PC-3 (cell line): ENCODE results near the gene NXPH2. TPM values are rescaled to one million over a fixed set of nuclear protein-coding genes. Genes with fewer than 3 reads are reported as not detected.

ENCODE experiments used
- ATAC-seq: fragments of 200-7000 bp; cut with Tn5 transposase; 2 replicates; pipeline ENCODE4 v1.9.1; 2020; ENCODE audit warnings: mild to moderate bottlenecking, moderate library complexity
- BruUV-seq: library from RNA; stranded (reverse); fragments of 400-500 nt; replicated peaks from 2 replicates; lab custom pipeline; 2021; lab: Mats Ljungman, UMichigan
- CTCF ChIA-PET: fragments of 300-600 bp; sonication (Branson Sonifier 250); formaldehyde crosslinking; loops from one replicate; lab custom pipeline; 2022; ENCODE audit warnings: antibody characterized with exemption; lab: Charles Lee
- POLR2A ChIA-PET: fragments of 300-600 bp; sonication (Branson Sonifier 250); formaldehyde crosslinking; loops from one replicate; lab custom pipeline; 2022; ENCODE audit warnings: antibody characterized with exemption; ENCODE audit not compliant: unreplicated experiment; lab: Charles Lee
- DNase-seq: peaks from one replicate; pipeline ENCODE4 v3.0.0-alpha.2; 2015
- H2AFZ ChIP-seq: fragments of 300-600 bp; sonication (generic); 2 replicates; pipeline ENCODE4 v1.6.0; 2016; ENCODE audit warnings: antibody characterized with exemption, low read length
- H3F3A ChIP-seq: fragments of 300-600 bp; sonication (generic); one replicate; pipeline ENCODE4 v1.6.0; 2017; ENCODE audit warnings: antibody characterized with exemption, low read length, control low read depth, mild to moderate bottlenecking; ENCODE audit not compliant: unreplicated experiment
- H3K27ac ChIP-seq: fragments of 300-600 bp; sonication (generic); 2 replicates; pipeline ENCODE4 v1.5.1; 2016; ENCODE audit warnings: mild to moderate bottlenecking, low read length
- H3K27me3 ChIP-seq: fragments of 300-600 bp; sonication (generic); 2 replicates; pipeline ENCODE4 v1.6.1; 2016; ENCODE audit warnings: low read length, mixed read lengths
- H3K36me3 ChIP-seq: fragments of 300-600 bp; sonication (generic); 2 replicates; pipeline ENCODE4 v1.6.1; 2016; ENCODE audit warnings: low read depth, mixed run types, low read length, mixed read lengths
- H3K4me1 ChIP-seq: fragments of 300-600 bp; sonication (generic); 2 replicates; pipeline ENCODE4 v1.5.1; 2016; ENCODE audit warnings: low read length; ENCODE audit not compliant: insufficient read depth
- H3K4me2 ChIP-seq: fragments of 300-600 bp; sonication (generic); 2 replicates; pipeline ENCODE4 v1.6.0; 2016; ENCODE audit warnings: low read length
- H3K4me3 ChIP-seq: fragments of 300-600 bp; sonication (generic); 2 replicates; pipeline ENCODE4 v1.5.1; 2016; ENCODE audit warnings: mild to moderate bottlenecking, low read length, mixed read lengths
- H3K79me2 ChIP-seq: fragments of 300-600 bp; sonication (generic); 2 replicates; pipeline ENCODE4 v1.6.1; 2017; ENCODE audit warnings: low read length, mixed read lengths
- H3K9ac ChIP-seq: fragments of 300-600 bp; sonication (generic); 2 replicates; pipeline ENCODE4 v1.6.0; 2016; ENCODE audit warnings: mild to moderate bottlenecking, low read length
- H3K9me2 ChIP-seq: fragments of 300-600 bp; sonication (generic); replicated peaks from 2 replicates; pipeline ENCODE4 v1.6.1; 2016; ENCODE audit warnings: mixed run types, low read length, mixed read lengths
- H3K9me3 ChIP-seq: fragments of 300-600 bp; sonication (generic); 2 replicates; pipeline ENCODE4 v1.6.1; 2016; ENCODE audit warnings: low read length, mixed read lengths
- H4K20me1 ChIP-seq: fragments of 300-600 bp; sonication (generic); 2 replicates; pipeline ENCODE4 v1.6.1; 2016; ENCODE audit warnings: low read length, mixed read lengths
- CTCF ChIP-seq: fragments of 300-600 bp; sonication (generic); conservative IDR thresholded peaks from 2 replicates; pipeline ENCODE4 v1.5.1; 2017; ENCODE audit warnings: antibody characterized with exemption, low read depth, mild to moderate bottlenecking, low read length
- EZH2 ChIP-seq: fragments of 300-600 bp; sonication (generic); IDR thresholded peaks from one replicate; pipeline ENCODE4 v1.6.1; 2017; ENCODE audit warnings: antibody characterized with exemption, mild to moderate bottlenecking, low read length; ENCODE audit not compliant: unreplicated experiment
- EZH2phosphoT487 ChIP-seq: fragments of 300-600 bp; sonication (generic); IDR thresholded peaks from 2 replicates; pipeline ENCODE4 v1.6.1; 2018; ENCODE audit warnings: mild to moderate bottlenecking, antibody characterized with exemption, low read length, borderline replicate concordance
- intact Hi-C: fragments of 100-400 bp; cut with micrococcal nuclease; formaldehyde crosslinking; loops from 2 replicates; pipeline ENCODE4 v1.9.0; 2023
- total RNA-seq: library from RNA; depleted of rRNA; stranded (reverse); fragments of >200 nt; gene quantifications from 2 replicates; pipeline ENCODE4 v1.2.3, GENCODE V29; 2014

NXPH2 gene
- total RNA-seq, 1 experiment from 2014 or later: not detected

GRCh38 chr2:138633049-138633448 is 147.1 kb downstream of the NXPH2 start:
- Histone ChIP-seq H3K9me3 (no peaks in the 10 kb centered on the region), H3F3A (no peaks in the 10 kb centered on the region), H3K27me3 (no peaks in the 10 kb centered on the region), H3K4me3 (no peak overlapping the region), H4K20me1 (no peaks in the 10 kb centered on the region), H3K79me2 (no peaks in the 10 kb centered on the region), H3K9me2 (no peaks in the 10 kb centered on the region), H2AFZ (no peak overlapping the region), H3K27ac (no peak overlapping the region), H3K4me2 (no peak overlapping the region), H3K36me3 (no peaks in the 10 kb centered on the region), H3K4me1 (no peaks in the 10 kb centered on the region), H3K9ac (no peak overlapping the region)
- intact Hi-C loops: no loop called here
- ChIA-PET POLR2A (no interaction called here), CTCF (no interaction called here)
- no peak for DNase-seq
- TF ChIP-seq EZH2 (no peak), EZH2phosphoT487 (no peak), CTCF (no peak)
- no TSS peak for BruUV-seq
- no peak for ATAC-seq

- Histone ChIP-seq H3K4me2 (no peak overlapping the region), H3K27ac (no peak overlapping the region), H3K27me3 (no peaks in the 10 kb centered on the region), H3K4me3 (no peak overlapping the region), H3K9ac (no peak overlapping the region), H3K4me1 (no peaks in the 10 kb centered on the region), H3K9me3 (no peaks in the 10 kb centered on the region), H4K20me1 (no peaks in the 10 kb centered on the region), H3K36me3 (no peaks in the 10 kb centered on the region), H3K79me2 (no peaks in the 10 kb centered on the region), H3K9me2 (no peaks in the 10 kb centered on the region), H3F3A (no peaks in the 10 kb centered on the region), H2AFZ (0 out of 2 replicates have a peak overlapping the region, but pooled peaks have one; percentile 21)
- ChIA-PET CTCF (no interaction called here), POLR2A (no interaction called here)
- no TSS peak for BruUV-seq
- ATAC-seq (no peak), DNase-seq (peak; percentile 10)
- intact Hi-C loops: no loop called here
- TF ChIP-seq CTCF (no peak), EZH2phosphoT487 (no peak)
Measured at GRCh38 chr2:138632066-138632620, 148.0 kb downstream of the NXPH2 start.

GRCh38 chr2:138630164-138630563 is 150.0 kb downstream of the NXPH2 start:
- Histone ChIP-seq H3K9me2 (no peaks in the 10 kb centered on the region), H3K9me3 (no peaks in the 10 kb centered on the region), H3K9ac (no peak overlapping the region), H4K20me1 (no peaks in the 10 kb centered on the region), H3K36me3 (no peaks in the 10 kb centered on the region), H3F3A (no peaks in the 10 kb centered on the region), H3K4me1 (no peaks in the 10 kb centered on the region), H3K4me2 (no peak overlapping the region), H3K4me3 (no peak overlapping the region), H3K79me2 (no peaks in the 10 kb centered on the region), H3K27ac (no peak overlapping the region), H3K27me3 (no peaks in the 10 kb centered on the region), H2AFZ (no peak overlapping the region)
- intact Hi-C loops: no loop called here
- ChIA-PET CTCF (no interaction called here), POLR2A (no interaction called here)
- DNase-seq (no peak), ATAC-seq (no peak)
- no TSS peak for BruUV-seq
- TF ChIP-seq EZH2 (no peak), CTCF (no peak), EZH2phosphoT487 (no peak)
